Measurements from ENCODE around the gene LPP.
A peak's percentile ranks its signal among the peaks of the same experiment; 100 is the strongest.
"Not testable (repeated sequence)": the region's sequence is repeated elsewhere in the genome, so short reads cannot be mapped to it uniquely, and the experiment has no call there.

Gene LPP

DNA sequence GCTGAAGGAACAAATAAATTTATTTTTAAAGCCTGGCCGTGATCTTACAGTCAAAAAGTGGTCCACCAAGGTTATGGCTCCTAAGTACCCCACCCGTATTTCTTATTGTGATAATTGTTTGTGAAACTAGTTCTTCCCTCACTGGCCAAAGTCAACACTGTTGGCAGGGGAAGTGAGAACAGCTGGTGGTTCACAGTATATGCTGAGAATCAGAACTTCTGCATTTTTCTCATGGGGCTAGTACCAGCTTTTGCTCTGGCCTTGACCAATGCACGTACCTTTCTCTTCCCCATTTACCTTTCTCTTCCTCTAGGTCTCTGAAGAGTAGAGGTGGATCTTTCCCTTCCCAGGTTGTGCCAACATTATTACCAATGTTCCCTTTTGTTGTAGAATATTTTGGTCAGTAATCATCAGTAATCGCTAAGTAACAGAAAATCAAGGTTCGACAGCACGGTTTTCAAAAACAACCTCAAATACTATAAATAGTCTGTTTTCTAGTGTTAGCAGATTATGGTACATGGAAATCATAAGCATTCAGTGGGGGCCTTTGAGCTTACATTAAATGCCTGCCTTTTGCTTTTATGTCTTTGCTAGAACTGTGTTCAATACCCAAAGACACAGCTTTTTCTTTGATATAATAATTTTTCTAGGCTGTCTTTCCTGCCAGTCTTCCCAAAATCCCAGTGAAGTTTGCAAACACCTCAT lies 268.0 kb downstream of the LPP start:
- H3K27me3 ChIP-seq (ENCODE audit: insufficient read depth, low read length) = no peaks in the 10 kb centered on the region
- peak overlapping the region; percentile 28 for H3K4me3 ChIP-seq (ENCODE audit: low read depth, low read length, poor library complexity, severe bottlenecking)
- no peaks in the 10 kb centered on the region for H3K9me2 ChIP-seq (ENCODE audit: low read depth, low read length)
- H2AFZ ChIP-seq (ENCODE audit: low read length) = no peak overlapping the region
- H3K4me2 ChIP-seq (ENCODE audit: low read length) = peak overlapping the region; percentile 59
- no peaks in the 10 kb centered on the region for H3K36me3 ChIP-seq (ENCODE audit: insufficient read depth, low read length)
- H4K20me1 ChIP-seq (ENCODE audit: insufficient read depth, low read length) = no peaks in the 10 kb centered on the region
- H3K4me1 ChIP-seq (ENCODE audit: insufficient read depth, low read length, severe bottlenecking) = peaks cover 42% of the 10 kb centered on the region
- H3F3A ChIP-seq (ENCODE audit: insufficient read depth, low read length) = no peaks in the 10 kb centered on the region
- H3K9ac ChIP-seq (ENCODE audit: low read length) = peak overlapping the region; percentile 20; the same call in 1 of the 2 replicates
- no peaks in the 10 kb centered on the region for H3K79me2 ChIP-seq (ENCODE audit: insufficient read depth, low read length)
- no peaks in the 10 kb centered on the region for H3K9me3 ChIP-seq (ENCODE audit: low read length)
- TF ChIP-seq EZH2 (IDR thresholded peaks at IDR 0.05; ENCODE audit: borderline replicate concordance, low read length) = no peak
- TF ChIP-seq CTCF (IDR thresholded peaks at IDR 0.05; ENCODE audit: low read length) = no peak
- H3K27ac ChIP-seq (ENCODE audit: low read depth, low read length, poor library complexity, severe bottlenecking) = peak overlapping the region; percentile 90

DNA sequence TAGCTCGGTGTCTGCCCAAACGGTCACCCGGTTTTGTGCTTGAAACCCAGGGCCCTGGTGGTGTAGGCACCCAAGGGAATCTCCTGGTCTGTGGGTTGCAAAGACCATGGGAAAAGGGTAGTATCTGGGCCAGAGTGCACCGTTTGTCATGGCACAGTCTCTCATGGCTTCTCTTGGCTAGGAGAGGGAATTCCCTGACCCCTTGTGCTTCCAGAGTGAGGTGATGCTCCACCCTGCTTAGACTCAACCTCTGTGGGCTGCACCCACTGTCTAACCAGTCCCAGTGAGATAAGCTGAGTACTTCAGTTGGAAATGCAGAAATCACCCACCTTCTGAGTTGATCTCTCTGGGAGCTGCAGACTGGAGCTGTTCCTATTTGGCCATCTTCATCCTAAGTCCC lies 274.0 kb downstream of the LPP start:
- not testable (repeated sequence) for H3K4me2 ChIP-seq (ENCODE audit: low read length); H4K20me1 ChIP-seq (ENCODE audit: insufficient read depth, low read length); H2AFZ ChIP-seq (ENCODE audit: low read length); H3K9me3 ChIP-seq (ENCODE audit: low read length); H3K4me3 ChIP-seq (ENCODE audit: low read depth, low read length, poor library complexity, severe bottlenecking); H3K9ac ChIP-seq (ENCODE audit: low read length); H3F3A ChIP-seq (ENCODE audit: insufficient read depth, low read length); H3K27me3 ChIP-seq (ENCODE audit: insufficient read depth, low read length); H3K27ac ChIP-seq (ENCODE audit: low read depth, low read length, poor library complexity, severe bottlenecking); H3K4me1 ChIP-seq (ENCODE audit: insufficient read depth, low read length, severe bottlenecking); H3K9me2 ChIP-seq (ENCODE audit: low read depth, low read length); H3K79me2 ChIP-seq (ENCODE audit: insufficient read depth, low read length); H3K36me3 ChIP-seq (ENCODE audit: insufficient read depth, low read length)

DNA sequence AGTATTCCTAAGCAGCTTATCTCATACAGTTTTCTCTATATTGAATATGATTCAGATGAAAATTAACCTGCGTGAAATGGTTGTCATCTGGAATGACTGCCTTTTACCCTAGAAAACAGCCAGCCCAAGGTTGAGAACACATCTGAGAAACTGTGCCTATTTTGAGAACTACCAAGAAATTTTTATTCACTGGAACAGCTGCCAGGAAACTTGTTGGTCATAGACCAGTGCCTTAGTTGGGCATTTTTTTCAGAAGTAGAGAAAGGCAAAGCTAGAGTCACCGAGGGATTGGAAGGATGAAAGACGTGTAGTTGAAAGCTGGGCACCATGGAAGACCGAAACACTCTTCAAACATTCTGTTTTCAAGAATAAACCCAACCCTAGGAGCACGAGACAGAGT lies 277.1 kb downstream of the LPP start:
- no peaks in the 10 kb centered on the region for H3K27me3 ChIP-seq (ENCODE audit: insufficient read depth, low read length)
- no peak overlapping the region for H3K4me2 ChIP-seq (ENCODE audit: low read length)
- H3K79me2 ChIP-seq (ENCODE audit: insufficient read depth, low read length) = no peaks in the 10 kb centered on the region
- H3K4me3 ChIP-seq (ENCODE audit: low read depth, low read length, poor library complexity, severe bottlenecking) = no peak overlapping the region
- no peak for TF ChIP-seq EZH2 (IDR thresholded peaks at IDR 0.05; ENCODE audit: borderline replicate concordance, low read length)
- TF ChIP-seq CTCF (IDR thresholded peaks at IDR 0.05; ENCODE audit: low read length) = no peak
- H3K36me3 ChIP-seq (ENCODE audit: insufficient read depth, low read length) = no peaks in the 10 kb centered on the region
- H3K9me3 ChIP-seq (ENCODE audit: low read length) = peaks cover 2% of the 10 kb centered on the region; the same call in 1 of the 2 replicates
- H4K20me1 ChIP-seq (ENCODE audit: insufficient read depth, low read length) = no peaks in the 10 kb centered on the region
- H2AFZ ChIP-seq (ENCODE audit: low read length) = no peak overlapping the region
- H3F3A ChIP-seq (ENCODE audit: insufficient read depth, low read length) = no peaks in the 10 kb centered on the region
- H3K4me1 ChIP-seq (ENCODE audit: insufficient read depth, low read length, severe bottlenecking) = peaks cover 7% of the 10 kb centered on the region
- H3K27ac ChIP-seq (ENCODE audit: low read depth, low read length, poor library complexity, severe bottlenecking) = no peak overlapping the region
- no peaks in the 10 kb centered on the region for H3K9me2 ChIP-seq (ENCODE audit: low read depth, low read length)
- no peak overlapping the region for H3K9ac ChIP-seq (ENCODE audit: low read length)

GRCh38 chr3:188431553-188431952 lies 277.6 kb downstream of the LPP start:
- no peaks in the 10 kb centered on the region for H3K9me2 ChIP-seq (ENCODE audit: low read depth, low read length)
- no peaks in the 10 kb centered on the region for H3K79me2 ChIP-seq (ENCODE audit: insufficient read depth, low read length)
- H3K4me2 ChIP-seq (ENCODE audit: low read length) = no peak overlapping the region
- TF ChIP-seq CTCF (IDR thresholded peaks at IDR 0.05; ENCODE audit: low read length) (no peak), EZH2 (IDR thresholded peaks at IDR 0.05; ENCODE audit: borderline replicate concordance, low read length) (no peak)
- no peaks in the 10 kb centered on the region for H4K20me1 ChIP-seq (ENCODE audit: insufficient read depth, low read length)
- no peak overlapping the region for H3K27ac ChIP-seq (ENCODE audit: low read depth, low read length, poor library complexity, severe bottlenecking)
- H3F3A ChIP-seq (ENCODE audit: insufficient read depth, low read length) = no peaks in the 10 kb centered on the region
- H3K9ac ChIP-seq (ENCODE audit: low read length) = no peak overlapping the region
- peaks cover 2% of the 10 kb centered on the region; the same call in 1 of the 2 replicates for H3K9me3 ChIP-seq (ENCODE audit: low read length)
- no peaks in the 10 kb centered on the region for H3K36me3 ChIP-seq (ENCODE audit: insufficient read depth, low read length)
- H3K27me3 ChIP-seq (ENCODE audit: insufficient read depth, low read length) = no peaks in the 10 kb centered on the region
- no peak overlapping the region for H3K4me3 ChIP-seq (ENCODE audit: low read depth, low read length, poor library complexity, severe bottlenecking)
- peaks cover 7% of the 10 kb centered on the region for H3K4me1 ChIP-seq (ENCODE audit: insufficient read depth, low read length, severe bottlenecking)
- H2AFZ ChIP-seq (ENCODE audit: low read length) = no peak overlapping the region
